ENCODE results near the gene PTPRG.

The PTPRG gene

DNA sequence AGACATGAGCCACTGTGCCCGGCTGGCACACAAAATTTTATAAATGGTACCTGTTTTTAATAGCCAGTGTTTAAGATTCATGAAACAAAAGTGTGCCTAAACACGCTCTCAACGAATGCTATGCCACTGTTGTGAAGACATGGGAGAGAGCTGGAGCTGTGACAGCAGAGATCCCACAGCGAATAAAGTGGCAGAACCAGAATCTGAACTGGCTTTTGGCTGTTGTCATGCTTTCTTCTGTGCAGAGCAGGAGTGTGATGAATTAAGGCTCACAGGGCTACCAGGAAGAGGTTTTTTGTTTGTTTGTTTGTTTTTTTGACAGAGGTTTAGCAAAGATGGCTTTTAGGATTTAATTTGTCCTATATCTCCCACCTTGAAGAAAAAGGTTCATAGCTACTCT is 14.5 kb downstream of the PTPRG start:
- Histone ChIP-seq H3K9me3 (replicated peaks in 1 of 11) (peaks cover 11 to 44% (median 18%) of the 10 kb centered on the region in 11 experiments; a peak in 21 of 22 replicates), H3K4me3 (no peak overlapping the region), H3K27ac (peak overlapping the region in 2 of 11 experiments; percentile 44 to 53; a peak in 2 of 22 replicates), H3K4me1 (peaks cover 3 to 30% (median 10%) of the 10 kb centered on the region in 10 experiments; a peak in 12 of 20 replicates), H4K20me1 (peaks cover 0 to 49% (median 9%) of the 10 kb centered on the region in 11 experiments; a peak in 9 of 22 replicates), H3K36me3 (peaks cover 0 to 29% (median 0%) of the 10 kb centered on the region in 11 experiments; a peak in 5 of 22 replicates), H3K4me2 (peak overlapping the region in 3 of 11 experiments; percentile 45 to 71 (median 46); a peak in 2 of 22 replicates), H3K9ac (no peak overlapping the region), H3K27me3 (no peaks in the 10 kb centered on the region)
- no peak for TF ChIP-seq Cebpa-rat (IDR thresholded peaks at IDR 0.05)

DNA sequence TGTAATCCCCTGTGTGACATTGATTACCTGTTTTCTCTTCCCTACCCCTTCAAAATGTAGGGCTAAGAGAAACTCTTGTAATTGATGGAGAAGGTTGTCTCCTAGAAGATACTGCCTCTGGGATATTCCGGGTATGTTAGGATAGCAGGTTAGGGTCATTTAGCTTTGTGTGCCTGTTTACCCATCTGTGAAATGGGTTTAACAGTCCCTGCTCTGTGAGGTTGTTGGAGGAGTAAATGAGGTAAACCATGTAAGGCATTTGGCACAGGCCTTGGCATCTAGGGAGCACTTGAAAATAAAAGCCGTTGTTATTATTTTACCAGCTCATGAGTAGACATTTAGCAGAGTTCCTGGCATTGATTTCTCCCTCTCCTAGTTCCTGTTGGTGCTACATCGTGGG is 16.4 kb downstream of the PTPRG start:
- TF ChIP-seq Cebpa-rat (IDR thresholded peaks at IDR 0.05): no peak
- Histone ChIP-seq H3K9ac (no peak overlapping the region), H3K9me3 (replicated peaks in 1 of 11) (peaks cover 11 to 40% (median 18%) of the 10 kb centered on the region in 11 experiments; a peak in 21 of 22 replicates), H3K4me1 (peaks cover 0 to 24% (median 7%) of the 10 kb centered on the region in 10 experiments; a peak in 7 of 20 replicates), H3K4me3 (no peak overlapping the region), H3K27me3 (no peaks in the 10 kb centered on the region), H3K36me3 (peaks cover 0 to 16% (median 0%) of the 10 kb centered on the region in 11 experiments; a peak in 5 of 22 replicates), H3K4me2 (no peak overlapping the region), H3K27ac (no peak overlapping the region), H4K20me1 (peaks cover 0 to 59% (median 16%) of the 10 kb centered on the region in 11 experiments; a peak in 12 of 22 replicates)

DNA sequence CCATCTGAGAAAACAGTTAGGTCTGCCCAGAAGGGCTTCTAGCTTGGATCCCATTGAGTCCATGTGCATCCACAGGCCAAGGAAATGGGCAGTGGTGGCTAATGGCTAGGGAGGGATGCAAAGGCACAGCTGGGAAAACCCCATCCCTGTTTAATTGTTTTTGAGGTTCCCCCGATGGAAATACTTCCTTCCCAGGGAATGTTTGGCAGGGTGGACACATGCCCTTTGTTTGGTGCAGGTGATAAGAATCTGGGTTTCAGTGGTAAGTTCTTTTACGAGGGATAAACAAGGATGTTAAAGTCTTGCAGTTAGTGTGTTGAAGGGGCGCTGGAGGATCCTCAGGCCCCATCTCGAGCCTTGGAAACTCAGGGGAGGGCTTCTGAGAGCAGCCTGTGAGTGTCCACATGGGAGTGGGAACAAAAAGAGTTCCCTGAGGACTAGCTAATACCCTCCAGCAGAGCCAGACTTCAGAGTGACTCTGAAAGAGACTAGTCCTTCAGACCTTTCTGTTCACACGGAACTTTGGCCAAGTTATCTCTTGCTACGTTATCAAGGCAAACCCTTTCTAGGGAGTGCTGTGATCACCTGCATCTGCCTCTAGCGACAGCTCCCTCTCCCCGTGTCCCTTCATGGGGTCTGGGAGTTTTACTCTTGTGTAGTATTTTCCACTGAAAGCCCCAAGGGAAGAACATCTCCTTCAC is 17.4 kb downstream of the PTPRG start:
- no peak overlapping the region for H3K27ac ChIP-seq
- H3K36me3 ChIP-seq: peaks cover 0 to 15% (median 0%) of the 10 kb centered on the region in 11 experiments; a peak in 4 of 22 replicates
- H3K9me3 ChIP-seq (replicated peaks in 1 of 11): peaks cover 11 to 29% (median 15%) of the 10 kb centered on the region in 11 experiments; a peak in 21 of 22 replicates
- no peak overlapping the region for H3K4me2 ChIP-seq
- H3K9ac ChIP-seq: no peak overlapping the region
- H3K27me3 ChIP-seq: no peaks in the 10 kb centered on the region
- no peak overlapping the region for H3K4me3 ChIP-seq
- no peak for TF ChIP-seq Cebpa-rat (IDR thresholded peaks at IDR 0.05)
- peaks cover 0 to 69% (median 26%) of the 10 kb centered on the region in 11 experiments; a peak in 13 of 22 replicates for H4K20me1 ChIP-seq
- H3K4me1 ChIP-seq: peaks cover 0 to 33% (median 7%) of the 10 kb centered on the region in 10 experiments; a peak in 9 of 20 replicates

DNA sequence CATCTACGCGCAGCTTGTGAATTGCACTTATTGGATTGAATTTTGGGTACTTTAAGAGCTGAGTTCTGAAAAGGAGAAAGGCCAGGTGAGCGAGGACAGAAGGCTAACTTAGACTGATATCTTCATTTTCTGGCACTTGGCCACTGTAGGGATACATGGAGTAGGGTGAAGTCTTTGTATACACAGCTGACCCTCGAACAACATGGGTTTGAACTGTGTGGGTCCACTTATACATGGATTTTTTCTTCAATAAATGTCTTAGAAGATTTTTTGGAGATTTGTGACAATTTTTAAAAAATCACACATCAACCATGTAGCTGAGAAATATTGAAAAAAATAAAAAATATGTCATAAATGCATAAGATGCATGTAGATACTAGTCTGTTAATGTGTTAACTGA is 18.3 kb downstream of the PTPRG start:
- no peak overlapping the region for H3K4me3 ChIP-seq
- no peaks in the 10 kb centered on the region for H3K27me3 ChIP-seq
- TF ChIP-seq Cebpa-rat (IDR thresholded peaks at IDR 0.05): no peak
- H3K36me3 ChIP-seq: peaks cover 0 to 12% (median 0%) of the 10 kb centered on the region in 11 experiments; a peak in 4 of 22 replicates
- no peak overlapping the region for H3K4me2 ChIP-seq
- no peak overlapping the region for H3K27ac ChIP-seq
- peaks cover 0 to 69% (median 26%) of the 10 kb centered on the region in 11 experiments; a peak in 13 of 22 replicates for H4K20me1 ChIP-seq
- no peak overlapping the region for H3K9ac ChIP-seq
- H3K9me3 ChIP-seq (replicated peaks in 1 of 11): peaks cover 3 to 20% (median 8%) of the 10 kb centered on the region in 11 experiments; a peak in 21 of 22 replicates
- H3K4me1 ChIP-seq: peaks cover 0 to 26% (median 5%) of the 10 kb centered on the region in 10 experiments; a peak in 9 of 20 replicates

DNA sequence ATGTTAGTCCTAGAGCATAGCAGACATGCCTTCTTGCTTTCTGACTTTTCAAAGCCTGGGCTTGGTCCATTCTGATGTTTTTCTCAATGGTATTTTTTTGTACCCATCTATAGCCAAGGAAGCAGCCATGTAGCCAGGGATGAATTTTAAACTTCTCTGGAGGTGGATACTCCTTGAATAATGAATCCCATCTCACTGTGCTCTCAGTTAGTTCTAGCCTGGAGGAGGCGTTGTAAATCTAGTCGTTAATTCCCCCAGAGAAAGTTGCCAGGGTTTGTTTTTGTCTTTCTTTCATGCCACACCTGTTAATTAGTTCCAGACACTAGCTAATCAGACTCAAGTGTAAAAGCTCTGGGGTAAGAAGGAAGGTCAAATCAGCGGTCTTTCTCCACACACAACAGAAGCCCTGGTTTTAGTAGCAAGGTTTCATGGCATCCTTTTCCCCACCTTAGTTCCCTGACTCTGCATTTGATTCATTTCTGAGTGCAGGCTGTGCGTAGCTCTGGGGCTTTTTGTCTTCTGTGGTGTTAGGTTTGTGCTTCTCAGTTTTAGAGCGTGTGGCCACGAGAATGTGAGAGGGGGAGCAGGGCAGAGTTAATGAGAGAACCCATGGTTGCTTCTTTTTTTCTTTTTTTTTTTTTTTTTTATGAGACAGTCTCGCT is 19.7 kb downstream of the PTPRG start:
- TF ChIP-seq Cebpa-rat (IDR thresholded peaks at IDR 0.05): no peak

DNA sequence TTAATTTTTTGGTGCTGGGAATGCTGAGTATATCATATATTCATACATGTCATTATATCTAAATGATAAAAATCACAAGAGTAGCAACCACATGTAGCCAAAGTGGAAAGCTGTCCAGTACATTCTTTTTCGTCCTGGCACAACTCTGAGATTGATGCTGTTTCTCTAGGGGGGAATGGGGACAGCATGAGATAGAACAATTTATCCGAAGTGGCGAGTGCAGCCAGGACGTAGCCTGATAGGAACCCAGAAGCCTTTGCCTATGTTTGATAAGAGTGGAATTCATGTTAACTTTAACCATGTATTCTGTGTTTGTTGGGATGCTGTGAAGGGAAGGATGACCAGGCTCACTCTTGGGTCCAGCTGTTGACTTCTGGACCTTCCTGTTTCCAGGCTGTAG is 20.9 kb downstream of the PTPRG start:
- H4K20me1 ChIP-seq: peaks cover 0 to 63% (median 25%) of the 10 kb centered on the region in 11 experiments; a peak in 14 of 22 replicates
- H3K27me3 ChIP-seq: no peaks in the 10 kb centered on the region
- no peak overlapping the region for H3K4me3 ChIP-seq
- TF ChIP-seq Cebpa-rat (IDR thresholded peaks at IDR 0.05): no peak
- peaks cover 0 to 10% (median 0%) of the 10 kb centered on the region in 10 experiments; a peak in 2 of 20 replicates for H3K4me1 ChIP-seq
- H3K27ac ChIP-seq: no peak overlapping the region
- no peak overlapping the region for H3K4me2 ChIP-seq
- H3K36me3 ChIP-seq: peaks cover 0 to 25% (median 0%) of the 10 kb centered on the region in 11 experiments; a peak in 5 of 22 replicates
- H3K9me3 ChIP-seq (replicated peaks in 1 of 11): peaks cover 0 to 10% (median 0%) of the 10 kb centered on the region in 11 experiments; a peak in 3 of 22 replicates
- no peak overlapping the region for H3K9ac ChIP-seq

More for the DNA sequence above, 19.7 kb downstream of the PTPRG start:
- H3K4me1 ChIP-seq: peaks cover 0 to 12% (median 0%) of the 10 kb centered on the region in 10 experiments; a peak in 3 of 20 replicates
- H3K9ac ChIP-seq: no peak overlapping the region
- H3K27me3 ChIP-seq: no peaks in the 10 kb centered on the region
- H3K27ac ChIP-seq: no peak overlapping the region
- H3K9me3 ChIP-seq (replicated peaks in 1 of 11): peaks cover 0 to 10% (median 0%) of the 10 kb centered on the region in 11 experiments; a peak in 3 of 22 replicates
- H4K20me1 ChIP-seq: peaks cover 0 to 63% (median 26%) of the 10 kb centered on the region in 11 experiments; a peak in 13 of 22 replicates
- H3K4me3 ChIP-seq: no peak overlapping the region
- peaks cover 0 to 18% (median 0%) of the 10 kb centered on the region in 11 experiments; a peak in 5 of 22 replicates for H3K36me3 ChIP-seq
- H3K4me2 ChIP-seq: no peak overlapping the region

DNA sequence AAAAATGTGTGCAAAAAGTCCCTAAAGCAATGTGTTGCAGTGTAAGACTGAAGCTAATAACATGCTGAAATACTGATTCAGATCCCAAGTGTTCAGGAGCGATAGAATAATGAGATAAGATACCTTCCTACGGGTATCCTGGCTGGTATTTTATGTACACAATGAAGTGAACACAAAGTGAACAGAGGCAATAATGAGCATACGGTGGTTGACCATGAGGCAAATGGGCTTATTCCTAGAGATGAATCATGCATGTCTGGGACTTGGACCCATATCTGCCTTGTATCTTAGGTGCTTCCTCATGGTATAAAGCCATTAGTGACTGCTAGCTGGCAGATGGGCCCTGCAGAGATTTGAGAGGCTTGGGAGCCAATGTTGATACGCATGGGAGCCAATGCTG is 21.5 kb downstream of the PTPRG start:
- Histone ChIP-seq H3K27ac (no peak overlapping the region), H3K4me2 (peak overlapping the region in 1 of 11 experiments; percentile 5; a peak in 1 of 22 replicates), H3K4me3 (no peak overlapping the region), H3K9me3 (replicated peaks in 1 of 11) (peaks cover 0 to 10% (median 0%) of the 10 kb centered on the region in 11 experiments; a peak in 3 of 22 replicates), H3K4me1 (peaks cover 0 to 10% (median 0%) of the 10 kb centered on the region in 10 experiments; a peak in 2 of 20 replicates), H4K20me1 (peaks cover 0 to 63% (median 25%) of the 10 kb centered on the region in 11 experiments; a peak in 14 of 22 replicates), H3K9ac (no peak overlapping the region), H3K27me3 (no peaks in the 10 kb centered on the region), H3K36me3 (peaks cover 0 to 29% (median 0%) of the 10 kb centered on the region in 11 experiments; a peak in 5 of 22 replicates)
- no peak for TF ChIP-seq Cebpa-rat (IDR thresholded peaks at IDR 0.05)

All from BLaER1 treated with 17β-estradiol and CSF1 and Interleukin-3, amounts not matched to agents 10 nM and 100 nM (cell line).